Epithelial cell of esophagus (primary cell): ENCODE data around the gene BBS5.

Source experiments
- DNase-seq: peaks from one replicate; pipeline ENCODE4 v3.0.0; 2010; ENCODE audit warnings: low read depth
- H3K4me3 ChIP-seq: 2 replicates; pipeline ENCODE4 v1.5.1; 2011; ENCODE audit warnings: mild to moderate bottlenecking, low read length, control low read depth
- TF ChIP-seq, protein P1 (sequence below): IDR thresholded peaks from 2 replicates; pipeline ENCODE4 v1.5.1; 2011; ENCODE audit warnings: low read depth, mild to moderate bottlenecking, low read length, control low read depth, inconsistent platforms; ENCODE audit not compliant: insufficient read depth; ENCODE audit errors: missing control alignments

Gene BBS5

DNA sequence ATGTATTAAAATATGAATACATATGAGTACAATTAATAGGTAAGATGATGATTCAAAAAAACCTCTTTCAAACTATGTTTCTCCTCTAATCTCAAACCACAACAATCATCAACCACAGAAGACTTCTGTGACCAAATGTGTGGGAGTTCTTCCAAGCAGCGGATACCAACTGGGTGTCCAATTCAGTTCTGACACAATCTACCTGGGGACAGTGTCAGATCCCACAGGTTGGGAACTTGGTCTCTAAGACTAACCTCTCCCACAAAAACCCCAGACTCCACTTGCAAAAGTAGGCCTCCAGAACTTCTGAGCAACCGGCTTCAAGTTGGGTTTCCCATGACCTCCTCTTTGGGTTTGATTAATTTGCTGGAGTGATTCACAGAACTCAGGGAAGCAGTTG, 67.5 kb downstream of the BBS5 start:
- TF ChIP-seq, protein P1, sequence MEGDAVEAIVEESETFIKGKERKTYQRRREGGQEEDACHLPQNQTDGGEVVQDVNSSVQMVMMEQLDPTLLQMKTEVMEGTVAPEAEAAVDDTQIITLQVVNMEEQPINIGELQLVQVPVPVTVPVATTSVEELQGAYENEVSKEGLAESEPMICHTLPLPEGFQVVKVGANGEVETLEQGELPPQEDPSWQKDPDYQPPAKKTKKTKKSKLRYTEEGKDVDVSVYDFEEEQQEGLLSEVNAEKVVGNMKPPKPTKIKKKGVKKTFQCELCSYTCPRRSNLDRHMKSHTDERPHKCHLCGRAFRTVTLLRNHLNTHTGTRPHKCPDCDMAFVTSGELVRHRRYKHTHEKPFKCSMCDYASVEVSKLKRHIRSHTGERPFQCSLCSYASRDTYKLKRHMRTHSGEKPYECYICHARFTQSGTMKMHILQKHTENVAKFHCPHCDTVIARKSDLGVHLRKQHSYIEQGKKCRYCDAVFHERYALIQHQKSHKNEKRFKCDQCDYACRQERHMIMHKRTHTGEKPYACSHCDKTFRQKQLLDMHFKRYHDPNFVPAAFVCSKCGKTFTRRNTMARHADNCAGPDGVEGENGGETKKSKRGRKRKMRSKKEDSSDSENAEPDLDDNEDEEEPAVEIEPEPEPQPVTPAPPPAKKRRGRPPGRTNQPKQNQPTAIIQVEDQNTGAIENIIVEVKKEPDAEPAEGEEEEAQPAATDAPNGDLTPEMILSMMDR, result no peak
- no peak overlapping the region for H3K4me3 ChIP-seq
- no peak for DNase-seq
